Measurements from ENCODE around the gene USP3. TPM values are rescaled to one million over a fixed set of nuclear protein-coding genes. Genes with fewer than 3 reads are reported as not detected.

Gene USP3
- total and polyA plus RNA-seq, 10 of the 15 experiments (the other 5 are each of a cell fraction or from before 2014, with no cell fraction given): 23.8 to 64.5 (median 50.3) TPM

DNA sequence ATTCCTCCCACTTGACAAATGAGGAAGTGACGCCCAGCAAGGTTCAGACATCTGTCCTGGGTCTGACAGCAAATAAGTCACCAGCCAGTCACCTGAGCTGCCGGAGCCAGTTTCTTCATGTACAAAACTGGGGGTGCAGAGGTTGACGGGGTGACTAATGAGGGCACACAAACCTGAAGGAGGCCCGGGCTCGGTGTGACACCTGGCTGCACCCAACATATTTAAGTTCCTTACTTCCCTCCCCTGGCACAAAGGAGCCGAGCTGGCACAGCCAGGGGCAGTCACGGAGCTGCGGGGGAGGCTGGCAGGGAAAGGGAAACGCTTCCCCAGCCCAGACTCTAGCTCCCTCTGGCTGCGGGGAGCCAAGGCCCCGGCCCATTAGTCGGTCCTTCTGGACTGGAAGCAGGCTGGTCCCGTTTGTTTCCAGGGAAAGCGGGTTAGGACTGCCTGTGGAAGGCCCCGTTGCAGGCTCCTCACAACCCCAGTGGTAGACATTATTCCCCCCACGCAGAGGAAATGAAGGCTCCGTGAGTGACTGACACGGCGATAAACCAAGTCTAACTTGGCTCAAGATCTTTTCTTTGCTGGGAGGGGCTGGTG, 95.1 kb downstream of the USP3 start (continued):
- TF ChIP-seq, protein P1, sequence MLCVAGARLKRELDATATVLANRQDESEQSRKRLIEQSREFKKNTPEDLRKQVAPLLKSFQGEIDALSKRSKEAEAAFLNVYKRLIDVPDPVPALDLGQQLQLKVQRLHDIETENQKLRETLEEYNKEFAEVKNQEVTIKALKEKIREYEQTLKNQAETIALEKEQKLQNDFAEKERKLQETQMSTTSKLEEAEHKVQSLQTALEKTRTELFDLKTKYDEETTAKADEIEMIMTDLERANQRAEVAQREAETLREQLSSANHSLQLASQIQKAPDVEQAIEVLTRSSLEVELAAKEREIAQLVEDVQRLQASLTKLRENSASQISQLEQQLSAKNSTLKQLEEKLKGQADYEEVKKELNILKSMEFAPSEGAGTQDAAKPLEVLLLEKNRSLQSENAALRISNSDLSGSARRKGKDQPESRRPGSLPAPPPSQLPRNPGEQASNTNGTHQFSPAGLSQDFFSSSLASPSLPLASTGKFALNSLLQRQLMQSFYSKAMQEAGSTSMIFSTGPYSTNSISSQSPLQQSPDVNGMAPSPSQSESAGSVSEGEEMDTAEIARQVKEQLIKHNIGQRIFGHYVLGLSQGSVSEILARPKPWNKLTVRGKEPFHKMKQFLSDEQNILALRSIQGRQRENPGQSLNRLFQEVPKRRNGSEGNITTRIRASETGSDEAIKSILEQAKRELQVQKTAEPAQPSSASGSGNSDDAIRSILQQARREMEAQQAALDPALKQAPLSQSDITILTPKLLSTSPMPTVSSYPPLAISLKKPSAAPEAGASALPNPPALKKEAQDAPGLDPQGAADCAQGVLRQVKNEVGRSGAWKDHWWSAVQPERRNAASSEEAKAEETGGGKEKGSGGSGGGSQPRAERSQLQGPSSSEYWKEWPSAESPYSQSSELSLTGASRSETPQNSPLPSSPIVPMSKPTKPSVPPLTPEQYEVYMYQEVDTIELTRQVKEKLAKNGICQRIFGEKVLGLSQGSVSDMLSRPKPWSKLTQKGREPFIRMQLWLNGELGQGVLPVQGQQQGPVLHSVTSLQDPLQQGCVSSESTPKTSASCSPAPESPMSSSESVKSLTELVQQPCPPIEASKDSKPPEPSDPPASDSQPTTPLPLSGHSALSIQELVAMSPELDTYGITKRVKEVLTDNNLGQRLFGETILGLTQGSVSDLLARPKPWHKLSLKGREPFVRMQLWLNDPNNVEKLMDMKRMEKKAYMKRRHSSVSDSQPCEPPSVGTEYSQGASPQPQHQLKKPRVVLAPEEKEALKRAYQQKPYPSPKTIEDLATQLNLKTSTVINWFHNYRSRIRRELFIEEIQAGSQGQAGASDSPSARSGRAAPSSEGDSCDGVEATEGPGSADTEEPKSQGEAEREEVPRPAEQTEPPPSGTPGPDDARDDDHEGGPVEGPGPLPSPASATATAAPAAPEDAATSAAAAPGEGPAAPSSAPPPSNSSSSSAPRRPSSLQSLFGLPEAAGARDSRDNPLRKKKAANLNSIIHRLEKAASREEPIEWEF (IDR thresholded peaks at IDR 0.05; ENCODE audit: insufficient replicate concordance, low read depth, low read length): no peak
- TF ChIP-seq, protein P2, sequence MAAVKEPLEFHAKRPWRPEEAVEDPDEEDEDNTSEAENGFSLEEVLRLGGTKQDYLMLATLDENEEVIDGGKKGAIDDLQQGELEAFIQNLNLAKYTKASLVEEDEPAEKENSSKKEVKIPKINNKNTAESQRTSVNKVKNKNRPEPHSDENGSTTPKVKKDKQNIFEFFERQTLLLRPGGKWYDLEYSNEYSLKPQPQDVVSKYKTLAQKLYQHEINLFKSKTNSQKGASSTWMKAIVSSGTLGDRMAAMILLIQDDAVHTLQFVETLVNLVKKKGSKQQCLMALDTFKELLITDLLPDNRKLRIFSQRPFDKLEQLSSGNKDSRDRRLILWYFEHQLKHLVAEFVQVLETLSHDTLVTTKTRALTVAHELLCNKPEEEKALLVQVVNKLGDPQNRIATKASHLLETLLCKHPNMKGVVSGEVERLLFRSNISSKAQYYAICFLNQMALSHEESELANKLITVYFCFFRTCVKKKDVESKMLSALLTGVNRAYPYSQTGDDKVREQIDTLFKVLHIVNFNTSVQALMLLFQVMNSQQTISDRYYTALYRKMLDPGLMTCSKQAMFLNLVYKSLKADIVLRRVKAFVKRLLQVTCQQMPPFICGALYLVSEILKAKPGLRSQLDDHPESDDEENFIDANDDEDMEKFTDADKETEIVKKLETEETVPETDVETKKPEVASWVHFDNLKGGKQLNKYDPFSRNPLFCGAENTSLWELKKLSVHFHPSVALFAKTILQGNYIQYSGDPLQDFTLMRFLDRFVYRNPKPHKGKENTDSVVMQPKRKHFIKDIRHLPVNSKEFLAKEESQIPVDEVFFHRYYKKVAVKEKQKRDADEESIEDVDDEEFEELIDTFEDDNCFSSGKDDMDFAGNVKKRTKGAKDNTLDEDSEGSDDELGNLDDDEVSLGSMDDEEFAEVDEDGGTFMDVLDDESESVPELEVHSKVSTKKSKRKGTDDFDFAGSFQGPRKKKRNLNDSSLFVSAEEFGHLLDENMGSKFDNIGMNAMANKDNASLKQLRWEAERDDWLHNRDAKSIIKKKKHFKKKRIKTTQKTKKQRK (IDR thresholded peaks at IDR 0.05; ENCODE audit: low read depth, low read length): no peak
- no peak for TF ChIP-seq SRF (IDR thresholded peaks at IDR 0.05; ENCODE audit: low read depth in 2 of 2, low read length in 2 of 2)
- no peak for TF ChIP-seq PAX8 (IDR thresholded peaks at IDR 0.05)
- TF ChIP-seq CHD2 (IDR thresholded peaks at IDR 0.05; ENCODE audit: borderline replicate concordance, low read depth, low read length): no peak
- TF ChIP-seq CBX5 (IDR thresholded peaks at IDR 0.05; ENCODE audit: low read depth): no peak
- no peak for TF ChIP-seq ZNF207 (IDR thresholded peaks at IDR 0.05; ENCODE audit: borderline replicate concordance)
- TF ChIP-seq ZNF217 (IDR thresholded peaks at IDR 0.05): no peak
- TF ChIP-seq, protein P3, sequence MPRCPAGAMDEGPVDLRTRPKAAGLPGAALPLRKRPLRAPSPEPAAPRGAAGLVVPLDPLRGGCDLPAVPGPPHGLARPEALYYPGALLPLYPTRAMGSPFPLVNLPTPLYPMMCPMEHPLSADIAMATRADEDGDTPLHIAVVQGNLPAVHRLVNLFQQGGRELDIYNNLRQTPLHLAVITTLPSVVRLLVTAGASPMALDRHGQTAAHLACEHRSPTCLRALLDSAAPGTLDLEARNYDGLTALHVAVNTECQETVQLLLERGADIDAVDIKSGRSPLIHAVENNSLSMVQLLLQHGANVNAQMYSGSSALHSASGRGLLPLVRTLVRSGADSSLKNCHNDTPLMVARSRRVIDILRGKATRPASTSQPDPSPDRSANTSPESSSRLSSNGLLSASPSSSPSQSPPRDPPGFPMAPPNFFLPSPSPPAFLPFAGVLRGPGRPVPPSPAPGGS (IDR thresholded peaks at IDR 0.05; ENCODE audit: borderline replicate concordance, insufficient read depth, low read depth, low read length, poor library complexity, severe bottlenecking): no peak
- no peak for TF ChIP-seq TCF3 (IDR thresholded peaks at IDR 0.05; ENCODE audit: borderline replicate concordance, insufficient read depth, low read depth, low read length)
- TF ChIP-seq, protein P4, sequence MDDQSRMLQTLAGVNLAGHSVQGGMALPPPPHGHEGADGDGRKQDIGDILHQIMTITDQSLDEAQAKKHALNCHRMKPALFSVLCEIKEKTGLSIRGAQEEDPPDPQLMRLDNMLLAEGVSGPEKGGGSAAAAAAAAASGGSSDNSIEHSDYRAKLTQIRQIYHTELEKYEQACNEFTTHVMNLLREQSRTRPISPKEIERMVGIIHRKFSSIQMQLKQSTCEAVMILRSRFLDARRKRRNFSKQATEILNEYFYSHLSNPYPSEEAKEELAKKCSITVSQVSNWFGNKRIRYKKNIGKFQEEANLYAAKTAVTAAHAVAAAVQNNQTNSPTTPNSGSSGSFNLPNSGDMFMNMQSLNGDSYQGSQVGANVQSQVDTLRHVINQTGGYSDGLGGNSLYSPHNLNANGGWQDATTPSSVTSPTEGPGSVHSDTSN (IDR thresholded peaks at IDR 0.05; ENCODE audit: insufficient replicate concordance, low read depth, low read length): peak; percentile 49
- TF ChIP-seq IKZF1 (conservative IDR thresholded peaks at IDR 0.05): peak; percentile 76
- no peak for TF ChIP-seq ASH2L (IDR thresholded peaks at IDR 0.05; ENCODE audit: borderline replicate concordance, low read depth)
- TF ChIP-seq FOXK2 (IDR thresholded peaks at IDR 0.05): no peak
- no peak for TF ChIP-seq ZZZ3 (IDR thresholded peaks at IDR 0.05; ENCODE audit: control insufficient read depth, insufficient read length, low read depth)
- no peak for TF ChIP-seq CBFB (IDR thresholded peaks at IDR 0.05; ENCODE audit: low read depth)
